ENCODE data around the gene STRBP.

Gene STRBP

DNA sequence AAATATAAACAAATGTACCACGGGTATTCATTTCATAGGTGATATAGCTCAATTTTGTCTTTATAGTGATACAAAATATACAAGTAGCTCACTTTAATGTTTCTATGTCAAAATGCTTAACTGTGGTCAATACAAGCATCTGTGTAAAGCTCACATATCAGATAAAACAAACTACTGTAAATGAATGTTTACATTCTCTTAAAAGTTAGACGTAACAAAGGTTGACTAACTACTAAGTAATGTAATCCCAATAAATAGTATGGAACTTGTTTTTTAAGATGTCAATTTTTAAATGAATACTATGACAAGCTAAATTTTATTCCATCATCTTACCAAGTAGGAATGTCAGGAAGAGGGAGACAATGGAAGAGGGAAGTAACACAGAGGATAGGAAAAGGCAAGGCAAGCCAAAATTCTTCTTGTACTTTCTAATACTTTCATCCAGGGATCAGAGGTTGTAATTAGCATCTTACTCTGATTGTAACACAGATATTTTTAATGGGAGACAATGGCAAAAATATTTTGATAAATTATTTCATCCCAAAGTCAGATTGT, 105.5 kb downstream of the STRBP start:
- no peaks in the 10 kb centered on the region for H3K9me2 ChIP-seq (replicated peaks; ENCODE audit: control insufficient read depth, low read length)
- TF ChIP-seq EZH2phosphoT487 (IDR thresholded peaks at IDR 0.05; ENCODE audit: borderline replicate concordance, low read length): no peak
- no peaks in the 10 kb centered on the region for H3K27me3 ChIP-seq (ENCODE audit: control insufficient read depth, low read length)
- H3K4me3 ChIP-seq (ENCODE audit: low read length): no peak overlapping the region
- peaks cover 53% of the 10 kb centered on the region for H3K79me2 ChIP-seq (ENCODE audit: control insufficient read depth, low read length)
- H3K9me3 ChIP-seq (ENCODE audit: control insufficient read depth, insufficient read depth, low read length): no peaks in the 10 kb centered on the region
- no peaks in the 10 kb centered on the region for H4K20me1 ChIP-seq (ENCODE audit: control insufficient read depth, insufficient read depth, low read depth, low read length)
- H3F3A ChIP-seq (ENCODE audit: control insufficient read depth, insufficient read depth): peaks cover 3% of the 10 kb centered on the region; the same call in 1 of the 2 replicates
- H3K36me3 ChIP-seq (ENCODE audit: control insufficient read depth, low read length): peaks cover 85% of the 10 kb centered on the region
- peaks cover 42% of the 10 kb centered on the region for H3K4me1 ChIP-seq (ENCODE audit: control insufficient read depth, low read length)
- H3K27ac ChIP-seq (ENCODE audit: low read depth, low read length): no peak overlapping the region
- H3K4me2 ChIP-seq (ENCODE audit: low read length): no peak overlapping the region

DNA sequence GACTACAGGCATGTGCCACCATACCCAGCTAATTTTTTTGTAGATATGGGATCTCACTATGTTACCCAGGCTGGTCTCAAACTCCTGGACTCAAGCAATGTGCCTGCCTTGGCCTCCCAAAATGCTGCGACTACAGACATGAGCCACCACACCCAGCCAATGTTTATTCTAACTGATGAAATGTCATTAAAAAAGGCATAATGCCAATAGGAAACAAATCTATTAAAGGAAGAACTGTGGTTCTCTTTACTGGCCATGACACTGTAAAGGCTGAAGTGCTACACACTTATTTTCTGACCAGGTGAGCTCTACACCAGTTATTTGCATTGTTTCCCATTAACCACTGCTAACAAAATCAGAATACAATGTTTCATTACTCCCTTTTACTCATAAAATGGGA, 106.0 kb downstream of the STRBP start:
- Histone ChIP-seq H3K27me3 (ENCODE audit: control insufficient read depth, low read length) (no peaks in the 10 kb centered on the region), H3K4me1 (ENCODE audit: control insufficient read depth, low read length) (peaks cover 37% of the 10 kb centered on the region), H3K27ac (ENCODE audit: low read depth, low read length) (no peak overlapping the region), H3K4me3 (ENCODE audit: low read length) (no peak overlapping the region), H3K4me2 (ENCODE audit: low read length) (no peak overlapping the region), H4K20me1 (ENCODE audit: control insufficient read depth, insufficient read depth, low read depth, low read length) (no peaks in the 10 kb centered on the region), H3K36me3 (ENCODE audit: control insufficient read depth, low read length) (peaks cover 85% of the 10 kb centered on the region), H3K9me3 (ENCODE audit: control insufficient read depth, insufficient read depth, low read length) (no peaks in the 10 kb centered on the region), H3F3A (ENCODE audit: control insufficient read depth, insufficient read depth) (peaks cover 3% of the 10 kb centered on the region; the same call in 1 of the 2 replicates), H3K9me2 (replicated peaks; ENCODE audit: control insufficient read depth, low read length) (no peaks in the 10 kb centered on the region), H3K79me2 (ENCODE audit: control insufficient read depth, low read length) (peaks cover 48% of the 10 kb centered on the region)
- TF ChIP-seq, protein P1, sequence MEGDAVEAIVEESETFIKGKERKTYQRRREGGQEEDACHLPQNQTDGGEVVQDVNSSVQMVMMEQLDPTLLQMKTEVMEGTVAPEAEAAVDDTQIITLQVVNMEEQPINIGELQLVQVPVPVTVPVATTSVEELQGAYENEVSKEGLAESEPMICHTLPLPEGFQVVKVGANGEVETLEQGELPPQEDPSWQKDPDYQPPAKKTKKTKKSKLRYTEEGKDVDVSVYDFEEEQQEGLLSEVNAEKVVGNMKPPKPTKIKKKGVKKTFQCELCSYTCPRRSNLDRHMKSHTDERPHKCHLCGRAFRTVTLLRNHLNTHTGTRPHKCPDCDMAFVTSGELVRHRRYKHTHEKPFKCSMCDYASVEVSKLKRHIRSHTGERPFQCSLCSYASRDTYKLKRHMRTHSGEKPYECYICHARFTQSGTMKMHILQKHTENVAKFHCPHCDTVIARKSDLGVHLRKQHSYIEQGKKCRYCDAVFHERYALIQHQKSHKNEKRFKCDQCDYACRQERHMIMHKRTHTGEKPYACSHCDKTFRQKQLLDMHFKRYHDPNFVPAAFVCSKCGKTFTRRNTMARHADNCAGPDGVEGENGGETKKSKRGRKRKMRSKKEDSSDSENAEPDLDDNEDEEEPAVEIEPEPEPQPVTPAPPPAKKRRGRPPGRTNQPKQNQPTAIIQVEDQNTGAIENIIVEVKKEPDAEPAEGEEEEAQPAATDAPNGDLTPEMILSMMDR (IDR thresholded peaks at IDR 0.05; ENCODE audit: low read depth, low read length, poor library complexity, severe bottlenecking): no peak
- TF ChIP-seq EZH2phosphoT487 (IDR thresholded peaks at IDR 0.05; ENCODE audit: borderline replicate concordance, low read length): no peak

DNA sequence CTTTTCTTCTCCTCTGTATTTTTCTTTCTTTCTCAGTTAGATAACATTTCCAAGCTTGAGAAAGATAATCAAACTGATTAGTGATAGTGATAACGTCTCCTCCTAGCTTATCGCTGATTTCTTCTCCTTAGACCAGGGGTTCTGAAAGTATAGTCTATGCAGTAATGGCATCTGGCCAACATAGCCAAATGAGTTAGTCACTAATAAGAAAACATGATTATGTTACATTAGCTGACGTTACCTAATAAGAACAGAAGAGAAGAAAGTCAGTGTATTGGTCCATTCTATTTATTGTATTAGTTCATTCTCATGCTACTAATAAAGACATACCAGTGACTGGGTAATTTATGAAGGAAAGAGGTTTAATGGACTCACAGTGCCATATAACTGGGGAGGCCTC, 111.2 kb downstream of the STRBP start:
- H3K4me3 ChIP-seq (ENCODE audit: low read length): no peak overlapping the region
- no peaks in the 10 kb centered on the region for H3K4me1 ChIP-seq (ENCODE audit: control insufficient read depth, low read length)
- H3K9me3 ChIP-seq (ENCODE audit: control insufficient read depth, insufficient read depth, low read length): no peaks in the 10 kb centered on the region
- no peaks in the 10 kb centered on the region for H3F3A ChIP-seq (ENCODE audit: control insufficient read depth, insufficient read depth)
- H3K36me3 ChIP-seq (ENCODE audit: control insufficient read depth, low read length): peaks cover 90% of the 10 kb centered on the region
- no peaks in the 10 kb centered on the region for H3K9me2 ChIP-seq (replicated peaks; ENCODE audit: control insufficient read depth, low read length)
- H3K4me2 ChIP-seq (ENCODE audit: low read length): no peak overlapping the region
- TF ChIP-seq, protein P1 (IDR thresholded peaks at IDR 0.05; ENCODE audit: low read depth, low read length, poor library complexity, severe bottlenecking): no peak
- TF ChIP-seq EZH2phosphoT487 (IDR thresholded peaks at IDR 0.05; ENCODE audit: borderline replicate concordance, low read length): no peak
- no peak overlapping the region for H3K27ac ChIP-seq (ENCODE audit: low read depth, low read length)
- no peaks in the 10 kb centered on the region for H3K27me3 ChIP-seq (ENCODE audit: control insufficient read depth, low read length)
- no peaks in the 10 kb centered on the region for H4K20me1 ChIP-seq (ENCODE audit: control insufficient read depth, insufficient read depth, low read depth, low read length)
- H3K79me2 ChIP-seq (ENCODE audit: control insufficient read depth, low read length): peaks cover 8% of the 10 kb centered on the region; the same call in 1 of the 2 replicates

DNA sequence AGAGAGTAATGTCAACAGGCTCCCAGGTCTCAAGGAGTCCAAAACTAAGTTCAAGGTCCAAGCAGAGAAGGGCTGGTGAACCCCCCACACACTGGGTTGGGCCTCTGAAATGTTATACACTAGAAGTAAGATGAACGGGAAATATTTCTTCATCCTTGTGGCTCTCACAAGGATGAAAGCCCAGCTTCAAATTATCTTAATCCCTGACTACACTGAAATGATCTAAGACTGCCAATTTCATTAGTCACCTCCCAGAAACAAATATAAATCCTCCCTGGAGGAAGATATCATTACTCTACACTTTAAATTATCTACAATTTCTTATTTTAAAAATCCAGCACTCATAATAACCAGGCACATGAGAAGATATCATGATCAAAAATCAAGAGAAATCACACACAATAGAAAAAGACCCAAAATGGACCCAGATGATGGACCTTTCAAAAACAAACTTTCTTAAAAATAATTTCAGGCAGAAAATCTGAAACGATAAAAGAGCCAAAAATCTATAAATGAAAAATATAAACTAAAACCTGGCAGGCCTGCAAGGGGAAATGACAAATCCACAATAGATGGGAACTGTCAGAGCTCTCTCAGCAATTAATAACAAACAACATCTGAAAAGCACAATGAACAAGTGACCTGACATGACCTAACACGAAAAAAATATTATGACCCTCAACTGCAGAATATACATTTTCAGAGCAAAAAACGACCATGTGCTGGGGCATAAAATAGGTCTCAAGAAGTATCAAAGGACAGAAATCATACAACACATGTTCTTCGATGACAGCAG, 117.5 kb downstream of the STRBP start:
- Histone ChIP-seq H3K36me3 (ENCODE audit: control insufficient read depth, low read length) (peaks cover 87% of the 10 kb centered on the region), H3F3A (ENCODE audit: control insufficient read depth, insufficient read depth) (no peaks in the 10 kb centered on the region), H3K27me3 (ENCODE audit: control insufficient read depth, low read length) (no peaks in the 10 kb centered on the region), H3K4me2 (ENCODE audit: low read length) (no peak overlapping the region), H3K9me2 (replicated peaks; ENCODE audit: control insufficient read depth, low read length) (no peaks in the 10 kb centered on the region), H3K9me3 (ENCODE audit: control insufficient read depth, insufficient read depth, low read length) (no peaks in the 10 kb centered on the region), H3K79me2 (ENCODE audit: control insufficient read depth, low read length) (peaks cover 6% of the 10 kb centered on the region), H4K20me1 (ENCODE audit: control insufficient read depth, insufficient read depth, low read depth, low read length) (no peaks in the 10 kb centered on the region), H3K4me1 (ENCODE audit: control insufficient read depth, low read length) (peaks cover 2% of the 10 kb centered on the region; the same call in 1 of the 2 replicates), H3K27ac (ENCODE audit: low read depth, low read length) (no peak overlapping the region), H3K4me3 (ENCODE audit: low read length) (no peak overlapping the region)
- no peak for TF ChIP-seq EZH2phosphoT487 (IDR thresholded peaks at IDR 0.05; ENCODE audit: borderline replicate concordance, low read length)
- TF ChIP-seq, protein P1 (IDR thresholded peaks at IDR 0.05; ENCODE audit: low read depth, low read length, poor library complexity, severe bottlenecking): no peak

All from DOHH2 (cell line).